ENCODE measurements around the gene EPB41L1.

Gene EPB41L1

DNA sequence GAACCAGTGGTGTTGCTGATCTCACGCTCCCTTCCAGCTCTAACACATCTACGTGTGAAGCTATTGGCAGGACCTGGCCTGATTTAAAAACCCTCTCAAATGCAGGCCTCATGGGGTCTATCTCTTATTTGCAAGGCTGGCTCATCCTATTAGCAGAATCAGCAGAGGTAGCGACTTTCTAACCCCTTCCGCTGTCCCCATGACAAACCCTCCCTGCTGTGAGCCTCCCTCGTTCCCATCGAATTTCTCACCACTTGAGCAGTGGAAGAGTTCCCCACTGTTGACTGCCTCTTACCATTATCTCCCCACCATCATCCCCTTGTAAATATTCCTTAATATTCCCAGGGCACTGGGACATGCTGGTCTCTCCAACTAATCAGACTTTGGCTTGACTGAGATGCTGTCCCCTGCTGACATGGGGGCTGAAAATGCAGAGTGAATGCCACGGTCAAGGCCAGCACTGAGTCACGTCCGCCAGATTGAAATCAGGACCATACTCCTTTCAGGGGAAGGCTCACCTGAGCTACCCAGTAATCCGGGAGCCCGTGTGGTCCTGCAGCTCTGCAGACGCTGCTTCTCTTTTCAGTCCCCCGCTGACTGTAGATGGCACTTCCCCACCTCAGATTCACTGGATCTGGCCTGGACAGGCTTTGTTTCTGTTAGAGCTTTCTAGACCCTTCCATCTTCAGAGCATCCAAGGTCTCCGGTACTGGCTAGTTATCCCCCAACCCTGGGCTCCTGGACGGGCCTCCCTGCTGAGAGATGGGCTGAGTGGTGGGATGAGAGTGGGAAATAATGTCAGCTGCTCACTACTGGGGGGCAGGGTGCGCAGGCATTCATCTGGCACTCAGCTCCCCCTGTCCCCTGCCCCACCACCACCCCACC, 104.9 kb downstream of the EPB41L1 start:
- no peaks in the 10 kb centered on the region for H3K27me3 ChIP-seq (ENCODE audit: insufficient read depth, poor library complexity, severe bottlenecking)

DNA sequence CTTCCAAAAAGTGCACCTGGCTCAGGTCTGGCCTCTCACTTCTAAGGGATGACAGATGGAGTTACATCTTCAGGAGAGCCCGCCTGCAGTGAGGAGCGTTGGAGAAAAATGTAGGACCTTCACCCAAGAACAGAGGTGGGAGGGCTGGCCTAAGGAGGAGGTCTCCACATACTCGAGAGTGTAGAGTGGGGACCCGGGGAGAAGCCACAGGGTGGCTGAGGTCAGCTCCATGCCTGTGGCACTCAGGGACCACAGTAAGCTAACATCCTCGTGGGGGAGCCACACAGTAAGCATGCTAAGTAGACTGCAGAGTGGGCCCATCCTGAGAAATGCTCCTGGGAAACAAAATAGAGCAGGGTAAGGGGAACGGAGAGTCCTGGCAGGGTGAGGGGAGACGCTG, 105.8 kb downstream of the EPB41L1 start:
- H3K4me3 ChIP-seq (replicated peaks; ENCODE audit: insufficient read depth, low read length) = no peak overlapping the region
- H3K27ac ChIP-seq (replicated peaks) = no peak overlapping the region
- DNase-seq (ENCODE audit: low read depth in 1 of 2, low spot score in 1 of 2) = no peak
- TF ChIP-seq POLR2AphosphoS5 (IDR thresholded peaks at IDR 0.05; ENCODE audit: low read depth) (no peak), GABPA (IDR thresholded peaks at IDR 0.05; ENCODE audit: low read depth) (no peak), SPI1 (IDR thresholded peaks at IDR 0.05; ENCODE audit: borderline replicate concordance, low read depth) (no peak), REST (IDR thresholded peaks at IDR 0.05; ENCODE audit: insufficient replicate concordance, low read depth) (no peak), CTCF (IDR thresholded peaks at IDR 0.05; ENCODE audit: insufficient read depth, low read length) (no peak)
- no peaks in the 10 kb centered on the region for H3K27me3 ChIP-seq (ENCODE audit: insufficient read depth, poor library complexity, severe bottlenecking)

More for the DNA sequence above, 104.9 kb downstream of the EPB41L1 start:
- DNase-seq (ENCODE audit: low read depth in 1 of 2, low spot score in 1 of 2) = no peak
- no peak for TF ChIP-seq SPI1 (IDR thresholded peaks at IDR 0.05; ENCODE audit: borderline replicate concordance, low read depth)
- TF ChIP-seq CTCF (IDR thresholded peaks at IDR 0.05; ENCODE audit: insufficient read depth, low read length) = no peak
- no peak for TF ChIP-seq REST (IDR thresholded peaks at IDR 0.05; ENCODE audit: insufficient replicate concordance, low read depth)
- TF ChIP-seq GABPA (IDR thresholded peaks at IDR 0.05; ENCODE audit: low read depth) = no peak
- no peak for TF ChIP-seq POLR2AphosphoS5 (IDR thresholded peaks at IDR 0.05; ENCODE audit: low read depth)
- H3K27ac ChIP-seq (replicated peaks) = no peak overlapping the region
- no peak overlapping the region for H3K4me3 ChIP-seq (replicated peaks; ENCODE audit: insufficient read depth, low read length)

GRCh38 chr20:36261389-36262105, 107.0 kb downstream of the EPB41L1 start:
- H3K27me3 ChIP-seq (ENCODE audit: insufficient read depth, poor library complexity, severe bottlenecking) = no peaks in the 10 kb centered on the region
- no peak overlapping the region for H3K4me3 ChIP-seq (replicated peaks; ENCODE audit: insufficient read depth, low read length)
- no peak overlapping the region for H3K27ac ChIP-seq (replicated peaks)
- DNase-seq (ENCODE audit: low read depth in 1 of 2, low spot score in 1 of 2) = no peak
- TF ChIP-seq SPI1 (IDR thresholded peaks at IDR 0.05; ENCODE audit: borderline replicate concordance, low read depth) (no peak), GABPA (IDR thresholded peaks at IDR 0.05; ENCODE audit: low read depth) (no peak), POLR2AphosphoS5 (IDR thresholded peaks at IDR 0.05; ENCODE audit: low read depth) (no peak), CTCF (IDR thresholded peaks at IDR 0.05; ENCODE audit: insufficient read depth, low read length) (no peak), REST (IDR thresholded peaks at IDR 0.05; ENCODE audit: insufficient replicate concordance, low read depth) (no peak)

Data from HL-60 (cell line).